H9 (cell line): ENCODE data around the gene SDR42E1. TPM values are rescaled to one million over a fixed set of nuclear protein-coding genes. Genes with fewer than 3 reads are reported as not detected.

Source experiments
- DNase-seq: peaks from one replicate; pipeline ENCODE4 v3.0.0-alpha.2; 2017
- H2AFZ ChIP-seq: one replicate; pipeline ENCODE4 v1.6.1; 2013; ENCODE audit warnings: mild to moderate bottlenecking, low read length, control low read depth, moderate library complexity
- H2AK5ac ChIP-seq: 2 replicates; pipeline ENCODE4 v1.6.1; 2013; ENCODE audit warnings: low read length, control low read depth, mixed read lengths; ENCODE audit not compliant: insufficient read length
- H2BK120ac ChIP-seq: one replicate; pipeline ENCODE4 v1.6.1; 2013; ENCODE audit warnings: low read depth, mild to moderate bottlenecking, low read length, control low read depth, inconsistent platforms; ENCODE audit not compliant: poor library complexity, severe bottlenecking
- H2BK12ac ChIP-seq: 2 replicates; pipeline ENCODE4 v1.6.1; 2013; ENCODE audit warnings: low read length, control low read depth, mixed read lengths, low read depth; ENCODE audit not compliant: insufficient read length
- H2BK15ac ChIP-seq: 2 replicates; pipeline ENCODE4 v1.6.1; 2013; ENCODE audit warnings: low read depth, low read length, control low read depth
- H2BK20ac ChIP-seq: one replicate; pipeline ENCODE4 v1.6.1; 2013; ENCODE audit warnings: low read depth, mild to moderate bottlenecking, low read length, control low read depth, inconsistent platforms; ENCODE audit not compliant: poor library complexity, severe bottlenecking
- H2BK5ac ChIP-seq: 2 replicates; pipeline ENCODE4 v1.6.1; 2013; ENCODE audit warnings: low read length, control low read depth, mixed read lengths; ENCODE audit not compliant: insufficient read length
- H3K14ac ChIP-seq: 2 replicates; pipeline ENCODE4 v1.6.1; 2013; ENCODE audit warnings: low read length, control low read depth; ENCODE audit not compliant: insufficient read depth
- H3K18ac ChIP-seq: 2 replicates; pipeline ENCODE4 v1.6.1; 2013; ENCODE audit warnings: low read depth, mild to moderate bottlenecking, mixed read lengths, low read length, control low read depth; ENCODE audit not compliant: insufficient read length
- H3K23ac ChIP-seq: 2 replicates; pipeline ENCODE4 v1.6.1; 2013; ENCODE audit warnings: low read length, control low read depth, mixed read lengths, low read depth; ENCODE audit not compliant: insufficient read length
- H3K23me2 ChIP-seq: 2 replicates; pipeline ENCODE4 v1.6.1; 2013; ENCODE audit warnings: low read depth, mild to moderate bottlenecking, mixed read lengths, low read length, control low read depth; ENCODE audit not compliant: insufficient read length, poor library complexity, severe bottlenecking
- H3K27ac ChIP-seq: 2 replicates; pipeline ENCODE4 v1.5.1; 2013; ENCODE audit warnings: low read length, control low read depth, mixed read lengths, low read depth; ENCODE audit not compliant: insufficient read length
- H3K27me3 ChIP-seq: 2 replicates; pipeline ENCODE4 v1.6.1; 2013; ENCODE audit warnings: low read length, control low read depth, inconsistent platforms; ENCODE audit not compliant: insufficient read depth
- H3K4ac ChIP-seq: 2 replicates; pipeline ENCODE4 v1.6.1; 2013; ENCODE audit warnings: low read depth, mild to moderate bottlenecking, control low read depth, inconsistent platforms, low read length, moderate library complexity
- H3K4me1 ChIP-seq: 2 replicates; pipeline ENCODE4 v1.6.1; 2013; ENCODE audit warnings: low read length, control low read depth, inconsistent platforms; ENCODE audit not compliant: insufficient read depth
- H3K4me2 ChIP-seq: 2 replicates; pipeline ENCODE4 v1.6.1; 2013; ENCODE audit warnings: low read length, control low read depth, mixed read lengths; ENCODE audit not compliant: insufficient read length, insufficient read depth
- H3K56ac ChIP-seq: 2 replicates; pipeline ENCODE4 v1.6.1; 2013; ENCODE audit warnings: low read depth, mild to moderate bottlenecking, mixed read lengths, low read length, control low read depth; ENCODE audit not compliant: insufficient read length
- H3K79me1 ChIP-seq: 2 replicates; pipeline ENCODE4 v1.6.1; 2013; ENCODE audit warnings: low read depth, mild to moderate bottlenecking, moderate library complexity, low read length, control low read depth, inconsistent platforms; ENCODE audit not compliant: insufficient read depth, poor library complexity, severe bottlenecking
- H3K79me2 ChIP-seq: 2 replicates; pipeline ENCODE4 v1.6.1; 2013; ENCODE audit warnings: low read length, control low read depth, inconsistent platforms; ENCODE audit not compliant: insufficient read depth
- H3K9ac ChIP-seq: 2 replicates; pipeline ENCODE4 v1.6.1; 2013; ENCODE audit warnings: low read length, control low read depth, mixed read lengths; ENCODE audit not compliant: insufficient read length; ENCODE audit errors: extremely low read depth
- H3K9me3 ChIP-seq: one replicate; pipeline ENCODE4 v1.6.1; 2013; ENCODE audit warnings: low read depth, low read length, inconsistent platforms; ENCODE audit not compliant: control insufficient read depth
- H3T11ph ChIP-seq: one replicate; pipeline ENCODE4 v1.6.1; 2013; ENCODE audit warnings: mild to moderate bottlenecking, low read length, control low read depth, inconsistent platforms
- H4K20me1 ChIP-seq: one replicate; pipeline ENCODE4 v1.6.1; 2013; ENCODE audit not compliant: control insufficient read depth, insufficient read length, insufficient read depth
- H4K5ac ChIP-seq: 2 replicates; pipeline ENCODE4 v1.6.1; 2013; ENCODE audit warnings: low read depth, mild to moderate bottlenecking, mixed read lengths, low read length, control low read depth; ENCODE audit not compliant: insufficient read length
- H4K8ac ChIP-seq: replicated peaks from 2 replicates; pipeline ENCODE4 v1.6.1; 2013; ENCODE audit warnings: low read length, control low read depth, mixed read lengths, low read depth; ENCODE audit not compliant: insufficient read length
- H4K91ac ChIP-seq: 2 replicates; pipeline ENCODE4 v1.6.1; 2013; ENCODE audit warnings: low read depth, mild to moderate bottlenecking, moderate library complexity, mixed read lengths, low read length, control low read depth; ENCODE audit not compliant: insufficient read length
- H3K27ac Mint-ChIP-seq, 3 experiments: 2 replicates in 2 of 3; 3 replicates in 1 of 3; pipeline ENCODE4 v1.8.0; 2020 to 2021; ENCODE audit warnings: mixed read lengths in 3 of 3, mild to moderate bottlenecking in 1 of 3, moderate library complexity in 1 of 3
- H3K27me3 Mint-ChIP-seq: 2 replicates; pipeline ENCODE4 v1.8.0; 2021; ENCODE audit warnings: low read depth, mild to moderate bottlenecking, moderate library complexity, mixed read lengths
- H3K36me3 Mint-ChIP-seq, 3 experiments: 2 replicates in 2 of 3; 3 replicates in 1 of 3; pipeline ENCODE4 v1.8.0; 2020 to 2021; ENCODE audit warnings: low read depth in 3 of 3, mixed read lengths in 3 of 3; ENCODE audit not compliant: insufficient read depth in 1 of 3
- H3K4me1 Mint-ChIP-seq, 2 experiments: 2 replicates each; pipeline ENCODE4 v1.8.0; 2020; ENCODE audit warnings: mixed read lengths in 2 of 2
- H3K4me3 Mint-ChIP-seq, 2 experiments: 2 replicates in 1 of 2; 3 replicates in 1 of 2; pipeline ENCODE4 v1.8.0; 2020 to 2021; ENCODE audit warnings: mild to moderate bottlenecking in 2 of 2, mixed read lengths in 2 of 2, moderate library complexity in 1 of 2
- H3K9me3 Mint-ChIP-seq, 2 experiments: 2 replicates in 1 of 2; 3 replicates in 1 of 2; pipeline ENCODE4 v1.8.0; 2020; ENCODE audit warnings: mild to moderate bottlenecking in 2 of 2, mixed read lengths in 2 of 2, moderate library complexity in 1 of 2
- WGBS: extraction: QIAGEN DNeasy Blood & Tissue Kit; methylation state at CpG from one replicate; pipeline ENCODE4 v1.1.7; 2013; ENCODE audit warnings: missing lambda C conversion rate, low lambda C conversion rate, mixed read lengths; ENCODE audit not compliant: insufficient read length; ENCODE audit errors: extremely low coverage; 5-methylcytosine and 5-hydroxymethylcytosine counted together
- total RNA-seq: library from RNA; stranded (reverse); gene quantifications from 2 replicates; pipeline ENCODE4 v1.2.1, GENCODE V29; 2021
- TF ChIP-seq, protein P1 (sequence below): fragments of 200-600 bp; sonication (generic); conservative IDR thresholded peaks from 3 replicates; pipeline ENCODE4 v1.8.0; 2021; ENCODE audit warnings: antibody characterized with exemption, mild to moderate bottlenecking

Gene SDR42E1
- total RNA-seq, 1 experiment from 2014 or later = not detected

DNA sequence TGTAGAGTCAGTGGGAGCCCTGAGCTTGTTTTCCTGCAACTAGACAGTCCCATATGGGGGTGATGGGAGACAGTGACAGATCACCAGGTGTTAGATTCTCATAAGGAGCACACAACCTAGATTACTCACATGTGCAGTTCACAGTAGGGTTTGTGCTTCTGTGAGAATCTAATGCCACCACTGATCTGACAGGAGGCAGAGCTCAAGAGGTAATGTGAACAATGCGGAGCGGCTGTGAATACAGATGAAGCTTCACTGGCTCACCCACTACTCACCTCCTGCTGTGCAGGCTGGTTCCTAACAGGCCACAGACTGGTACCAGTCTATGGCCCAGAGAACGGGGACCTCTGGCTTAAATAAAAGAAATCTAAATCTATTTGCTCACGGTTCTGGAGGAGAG is 13.6 kb upstream of the SDR42E1 start:
- Histone ChIP-seq H4K91ac (no peak overlapping the region), H3K56ac (no peak overlapping the region), H2BK5ac (no peak overlapping the region), H3T11ph (no peak overlapping the region), H3K27ac (no peak overlapping the region), H3K9me3 (no peaks in the 10 kb centered on the region), H4K5ac (no peak overlapping the region), H3K14ac (no peak overlapping the region), H4K20me1 (no peaks in the 10 kb centered on the region), H3K79me2 (no peaks in the 10 kb centered on the region), H3K4me1 (no peaks in the 10 kb centered on the region), H3K27me3 (no peaks in the 10 kb centered on the region), H2BK12ac (no peak overlapping the region), H3K79me1 (no peaks in the 10 kb centered on the region), H2BK20ac (no peak overlapping the region), H4K8ac (no peak overlapping the region), H3K18ac (no peak overlapping the region), H3K23ac (no peak overlapping the region), H3K4me2 (no peak overlapping the region), H2AK5ac (no peak overlapping the region), H2BK120ac (no peak overlapping the region), H3K9ac (no peak overlapping the region), H3K4ac (no peak overlapping the region), H3K23me2 (no peaks in the 10 kb centered on the region), H2AFZ (no peak overlapping the region), H2BK15ac (no peak overlapping the region)
- no peaks in the 10 kb centered on the region for H3K4me1 Mint-ChIP-seq
- WGBS = no CpG with 5 or more reads among the region's 4 CpGs
- no peaks in the 10 kb centered on the region for H3K36me3 Mint-ChIP-seq
- DNase-seq = no peak
- TF ChIP-seq, protein P1, sequence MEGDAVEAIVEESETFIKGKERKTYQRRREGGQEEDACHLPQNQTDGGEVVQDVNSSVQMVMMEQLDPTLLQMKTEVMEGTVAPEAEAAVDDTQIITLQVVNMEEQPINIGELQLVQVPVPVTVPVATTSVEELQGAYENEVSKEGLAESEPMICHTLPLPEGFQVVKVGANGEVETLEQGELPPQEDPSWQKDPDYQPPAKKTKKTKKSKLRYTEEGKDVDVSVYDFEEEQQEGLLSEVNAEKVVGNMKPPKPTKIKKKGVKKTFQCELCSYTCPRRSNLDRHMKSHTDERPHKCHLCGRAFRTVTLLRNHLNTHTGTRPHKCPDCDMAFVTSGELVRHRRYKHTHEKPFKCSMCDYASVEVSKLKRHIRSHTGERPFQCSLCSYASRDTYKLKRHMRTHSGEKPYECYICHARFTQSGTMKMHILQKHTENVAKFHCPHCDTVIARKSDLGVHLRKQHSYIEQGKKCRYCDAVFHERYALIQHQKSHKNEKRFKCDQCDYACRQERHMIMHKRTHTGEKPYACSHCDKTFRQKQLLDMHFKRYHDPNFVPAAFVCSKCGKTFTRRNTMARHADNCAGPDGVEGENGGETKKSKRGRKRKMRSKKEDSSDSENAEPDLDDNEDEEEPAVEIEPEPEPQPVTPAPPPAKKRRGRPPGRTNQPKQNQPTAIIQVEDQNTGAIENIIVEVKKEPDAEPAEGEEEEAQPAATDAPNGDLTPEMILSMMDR = no peak
- peaks cover 16% of the 10 kb centered on the region for H3K27me3 Mint-ChIP-seq
- H3K4me3 Mint-ChIP-seq = no peak overlapping the region
- H3K9me3 Mint-ChIP-seq = peaks cover 0 to 3% of the 10 kb centered on the region in 2 experiments; a peak in 1 of 5 replicates
- H3K27ac Mint-ChIP-seq = no peak overlapping the region
